ENCODE data around the gene DES.

The DES gene

DNA sequence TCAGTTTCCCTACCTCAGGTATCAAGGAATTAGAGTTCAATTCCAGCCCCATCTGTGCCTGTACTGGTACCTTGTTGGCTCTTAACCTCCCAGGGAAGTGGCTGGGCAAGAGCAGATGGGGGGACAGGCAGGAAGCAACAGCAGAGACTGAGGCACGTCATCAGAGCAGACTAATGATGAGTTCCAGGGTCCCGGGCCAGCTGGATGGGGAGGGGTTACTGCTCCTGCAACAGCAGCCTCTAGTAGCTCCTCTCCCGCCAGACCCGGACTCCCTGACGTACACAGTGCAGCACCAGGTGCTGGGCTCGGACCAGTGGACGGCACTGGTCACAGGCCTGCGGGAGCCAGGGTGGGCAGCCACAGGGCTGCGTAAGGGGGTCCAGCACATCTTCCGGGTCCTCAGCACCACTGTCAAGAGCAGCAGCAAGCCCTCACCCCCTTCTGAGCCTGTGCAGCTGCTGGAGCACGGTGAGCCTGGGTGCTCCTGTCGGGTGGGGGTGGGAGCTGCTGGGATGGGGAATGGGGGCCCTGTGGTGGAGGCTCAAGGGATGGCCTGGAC is 54.5 kb downstream of the DES start:
- POLR2A ChIA-PET (ENCODE audit: low non-redundant PET): no interaction called here
- no peak for DNase-seq (ENCODE audit: low spot score)
- no peak overlapping the region for H3K27ac ChIP-seq
- TF ChIP-seq, protein P1, sequence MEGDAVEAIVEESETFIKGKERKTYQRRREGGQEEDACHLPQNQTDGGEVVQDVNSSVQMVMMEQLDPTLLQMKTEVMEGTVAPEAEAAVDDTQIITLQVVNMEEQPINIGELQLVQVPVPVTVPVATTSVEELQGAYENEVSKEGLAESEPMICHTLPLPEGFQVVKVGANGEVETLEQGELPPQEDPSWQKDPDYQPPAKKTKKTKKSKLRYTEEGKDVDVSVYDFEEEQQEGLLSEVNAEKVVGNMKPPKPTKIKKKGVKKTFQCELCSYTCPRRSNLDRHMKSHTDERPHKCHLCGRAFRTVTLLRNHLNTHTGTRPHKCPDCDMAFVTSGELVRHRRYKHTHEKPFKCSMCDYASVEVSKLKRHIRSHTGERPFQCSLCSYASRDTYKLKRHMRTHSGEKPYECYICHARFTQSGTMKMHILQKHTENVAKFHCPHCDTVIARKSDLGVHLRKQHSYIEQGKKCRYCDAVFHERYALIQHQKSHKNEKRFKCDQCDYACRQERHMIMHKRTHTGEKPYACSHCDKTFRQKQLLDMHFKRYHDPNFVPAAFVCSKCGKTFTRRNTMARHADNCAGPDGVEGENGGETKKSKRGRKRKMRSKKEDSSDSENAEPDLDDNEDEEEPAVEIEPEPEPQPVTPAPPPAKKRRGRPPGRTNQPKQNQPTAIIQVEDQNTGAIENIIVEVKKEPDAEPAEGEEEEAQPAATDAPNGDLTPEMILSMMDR (conservative IDR thresholded peaks at IDR 0.05; ENCODE audit: low read depth): no peak
- CTCF ChIA-PET: no interaction called here

DNA sequence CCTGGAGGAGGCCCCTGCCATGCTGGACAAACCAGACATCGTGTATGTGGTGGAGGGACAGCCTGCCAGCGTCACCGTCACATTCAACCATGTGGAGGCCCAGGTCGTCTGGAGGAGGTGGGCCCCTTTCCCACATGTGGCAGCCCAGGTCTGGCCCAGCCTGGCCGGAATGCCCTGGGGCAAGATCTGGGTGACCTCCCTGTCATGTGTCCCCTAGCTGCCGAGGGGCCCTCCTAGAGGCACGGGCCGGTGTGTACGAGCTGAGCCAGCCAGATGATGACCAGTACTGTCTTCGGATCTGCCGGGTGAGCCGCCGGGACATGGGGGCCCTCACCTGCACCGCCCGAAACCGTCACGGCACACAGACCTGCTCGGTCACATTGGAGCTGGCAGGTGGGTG is 55.3 kb downstream of the DES start:
- DNase-seq (ENCODE audit: low spot score): no peak
- ChIA-PET POLR2A (ENCODE audit: low non-redundant PET) (no interaction called here), CTCF (interaction anchor here (0.6 kb wide), 1 partner anchor 97 kb away, joined by 3 read pairs; no protein-coding TSS in a partner anchor)
- TF ChIP-seq, protein P1 (conservative IDR thresholded peaks at IDR 0.05; ENCODE audit: low read depth): no peak
- H3K27ac ChIP-seq: no peak overlapping the region

DNA sequence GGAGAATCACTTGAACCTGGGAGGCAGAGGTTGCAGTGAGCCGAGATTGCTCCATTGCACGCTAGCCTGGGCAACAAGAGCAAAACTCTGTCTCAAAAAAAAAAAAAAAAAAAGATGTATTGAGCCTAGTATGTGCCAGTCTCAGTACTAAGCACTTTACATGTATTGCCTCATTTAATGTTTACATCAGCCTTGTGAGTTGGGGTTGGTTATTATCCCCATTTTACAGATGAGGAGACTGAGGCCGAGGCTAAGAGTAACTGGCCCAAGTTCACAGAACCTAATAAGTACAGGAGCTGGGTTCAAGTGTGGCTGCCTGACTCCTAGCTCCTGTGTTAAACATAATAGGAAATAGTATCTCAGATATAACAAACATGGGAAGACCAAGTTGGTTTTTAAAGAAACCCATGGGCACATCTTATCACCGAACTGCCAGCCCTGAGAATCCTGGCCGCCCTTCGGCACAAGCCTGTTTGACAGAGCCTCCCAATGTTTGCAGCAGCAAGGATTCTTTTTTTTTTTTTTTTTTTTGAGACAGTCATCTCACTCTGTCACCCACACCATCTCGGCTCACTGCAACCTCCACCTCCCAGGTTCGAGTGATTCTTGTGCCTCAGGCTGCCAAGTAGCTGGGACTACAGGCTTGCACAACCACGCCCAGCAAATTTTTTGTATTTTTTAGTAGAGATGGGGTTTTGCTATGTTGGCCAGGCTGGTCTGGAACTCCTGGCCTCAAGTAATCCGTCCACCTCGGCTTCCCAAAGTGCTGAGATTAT is 56.3 kb downstream of the DES start:
- ChIA-PET POLR2A (ENCODE audit: low non-redundant PET) (interaction anchor here (0.6 kb wide), 1 partner anchor 63 kb away, joined by 3 read pairs; no protein-coding TSS in a partner anchor), CTCF (interaction anchor here (0.6 kb wide), 1 partner anchor 96 kb away, joined by 3 read pairs; no protein-coding TSS in a partner anchor)
- no peak overlapping the region for H3K27ac ChIP-seq
- DNase-seq (ENCODE audit: low spot score): no peak
- TF ChIP-seq, protein P1 (conservative IDR thresholded peaks at IDR 0.05; ENCODE audit: low read depth): no peak

DNA sequence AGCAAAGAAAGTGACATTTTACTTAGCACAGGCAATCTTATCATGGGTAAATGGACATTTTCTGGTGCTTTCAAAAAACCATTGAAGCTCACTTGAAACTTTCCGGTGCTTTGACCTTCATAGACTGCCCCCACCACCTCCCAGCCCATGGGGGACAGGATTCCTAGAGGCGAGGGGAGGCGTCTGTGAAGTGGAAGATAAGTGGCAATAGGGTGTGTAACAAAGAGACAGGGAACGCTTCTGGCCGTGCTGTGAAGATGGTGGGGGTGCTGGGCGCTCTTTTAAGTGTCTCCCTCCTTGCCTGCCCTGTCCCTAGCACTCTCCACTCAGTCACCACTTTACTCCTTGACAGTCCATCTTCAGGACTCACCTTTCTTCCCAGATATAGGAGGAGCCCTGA is 57.1 kb downstream of the DES start:
- TF ChIP-seq, protein P1 (conservative IDR thresholded peaks at IDR 0.05; ENCODE audit: low read depth): no peak
- ChIA-PET POLR2A (ENCODE audit: low non-redundant PET) (interaction anchor here (0.6 kb wide), 1 partner anchor 62 kb away, joined by 3 read pairs; no protein-coding TSS in a partner anchor), CTCF (interaction anchor here (0.8 to 1.1 kb wide), 3 partner anchors 22 to 55 kb away, joined by 4 read pairs; no protein-coding TSS in a partner anchor)
- no peak for DNase-seq (ENCODE audit: low spot score)
- H3K27ac ChIP-seq: no peak overlapping the region

DNA sequence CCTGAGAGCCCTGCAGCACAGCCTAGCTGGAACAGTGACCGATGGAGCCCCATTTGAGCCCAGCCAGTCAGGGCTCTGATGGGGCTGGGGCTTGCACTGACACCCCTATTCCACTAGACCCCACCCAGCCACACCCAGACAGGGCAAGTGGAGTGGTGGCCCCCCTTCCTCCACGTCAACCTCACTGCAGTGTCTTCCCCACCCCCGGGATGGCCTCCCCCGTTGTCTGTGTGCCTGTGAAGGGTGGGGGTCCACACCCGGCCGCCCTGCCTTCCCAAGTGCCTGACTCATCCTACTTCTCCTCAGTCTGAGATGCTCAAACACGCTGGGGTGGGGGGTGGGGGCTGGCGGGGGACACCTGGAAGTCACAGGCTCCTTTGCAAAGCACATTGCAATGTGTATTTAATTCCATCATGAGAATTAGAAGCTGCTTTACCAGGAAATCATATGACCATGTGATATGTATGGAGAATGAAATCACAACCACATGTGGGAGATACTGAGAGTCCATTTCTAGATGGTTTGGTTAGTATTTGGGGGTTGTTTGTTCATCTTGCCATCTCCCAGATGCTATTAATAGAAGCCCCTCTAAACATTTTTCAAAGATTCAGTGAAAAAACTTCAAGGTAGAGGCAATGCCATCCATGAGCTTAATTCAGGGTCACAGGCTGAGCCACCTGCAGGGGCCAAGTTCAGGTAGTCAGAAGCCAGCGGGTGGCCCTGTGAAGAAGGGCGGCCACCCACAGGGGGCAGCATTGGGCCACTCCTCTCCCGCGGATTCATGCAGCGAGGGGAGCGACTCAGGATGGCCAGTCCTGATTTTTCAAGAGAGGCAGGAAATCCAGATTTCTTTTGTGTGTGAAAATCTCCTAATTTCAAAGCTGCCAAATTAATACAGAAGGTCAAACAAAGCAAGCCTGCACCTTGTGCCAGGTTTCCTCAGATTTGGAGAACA is 57.8 kb downstream of the DES start:
- DNase-seq (ENCODE audit: low spot score): no peak
- TF ChIP-seq, protein P1 (conservative IDR thresholded peaks at IDR 0.05; ENCODE audit: low read depth): peak; percentile 70
- ChIA-PET CTCF (interaction anchor here (0.7 to 2.0 kb wide), 5 partner anchors 9 to 54 kb away, joined by 4 to 7 read pairs (median 4); no protein-coding TSS in a partner anchor), POLR2A (ENCODE audit: low non-redundant PET) (no interaction called here)
- H3K27ac ChIP-seq: no peak overlapping the region

Data from RWPE1 (cell line).